Stimulated activated CD4-positive, alpha-beta T cell treated with anti-CD3 and anti-CD28 coated beads, TNF-alpha, amount 100 ng/mL, for 4 hours (primary cell): Measurements from ENCODE around the gene CD151.

Source experiments
- DNase-seq, 3 experiments: peaks; one replicate each; pipeline ENCODE4 v3.0.0-alpha.2; 2020; ENCODE audit warnings: low read depth in 3 of 3

CD151 gene

DNA sequence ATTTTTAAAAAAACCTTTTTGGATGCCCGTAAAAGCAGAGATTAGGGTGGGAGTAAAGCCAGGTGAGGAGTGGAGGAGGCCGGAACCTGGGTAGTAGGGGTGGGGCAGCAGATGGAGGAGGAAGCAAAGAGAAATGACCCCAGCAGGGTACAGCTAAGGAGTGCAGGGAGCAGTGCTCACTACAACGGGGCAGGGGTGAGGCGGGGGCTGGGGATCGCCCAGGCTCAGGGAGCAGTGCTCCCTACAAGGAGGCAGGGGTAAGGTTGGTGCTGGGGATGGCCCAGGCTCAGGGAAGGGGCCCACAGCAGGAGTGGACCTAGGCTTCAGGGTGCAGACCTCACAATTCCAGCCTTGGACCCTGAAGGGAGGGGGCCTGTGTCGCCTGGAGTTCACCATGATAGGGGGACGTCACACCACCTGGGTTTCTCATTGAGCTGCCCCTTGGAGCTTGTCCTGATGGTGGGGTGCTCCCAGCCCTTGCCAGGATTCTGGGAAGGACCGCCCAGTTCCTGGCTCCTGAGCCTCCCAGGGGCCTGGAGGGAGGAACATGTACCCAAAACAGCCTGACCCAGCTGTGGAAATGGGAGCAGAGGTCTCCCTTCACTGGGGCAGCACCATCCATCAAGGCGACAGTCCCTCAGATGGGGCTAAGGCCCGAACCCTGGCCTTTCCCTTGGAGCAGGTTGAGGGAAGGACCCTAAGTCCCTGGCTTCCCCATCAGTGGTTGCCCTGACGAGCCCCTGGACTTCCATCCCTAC lies 16.9 kb upstream of the CD151 start:
- DNase-seq = no peak

DNA sequence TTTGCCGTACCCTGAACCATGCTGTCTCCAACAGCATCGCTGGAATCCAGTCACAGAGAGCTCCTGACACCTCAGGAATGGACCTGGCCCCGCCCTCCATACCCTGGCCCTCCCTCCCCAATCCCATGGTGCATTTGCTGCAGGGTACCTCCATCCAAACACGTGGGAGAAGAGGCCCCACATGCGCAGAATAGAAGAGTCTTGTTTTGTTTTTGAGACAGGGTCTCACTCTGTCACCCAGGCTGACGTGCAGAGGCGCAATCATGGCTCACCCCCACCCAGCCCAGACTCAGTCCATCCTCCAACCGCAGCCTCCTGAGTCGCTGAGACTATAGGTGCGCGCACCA lies 16.3 kb upstream of the CD151 start:
- DNase-seq = no peak

DNA sequence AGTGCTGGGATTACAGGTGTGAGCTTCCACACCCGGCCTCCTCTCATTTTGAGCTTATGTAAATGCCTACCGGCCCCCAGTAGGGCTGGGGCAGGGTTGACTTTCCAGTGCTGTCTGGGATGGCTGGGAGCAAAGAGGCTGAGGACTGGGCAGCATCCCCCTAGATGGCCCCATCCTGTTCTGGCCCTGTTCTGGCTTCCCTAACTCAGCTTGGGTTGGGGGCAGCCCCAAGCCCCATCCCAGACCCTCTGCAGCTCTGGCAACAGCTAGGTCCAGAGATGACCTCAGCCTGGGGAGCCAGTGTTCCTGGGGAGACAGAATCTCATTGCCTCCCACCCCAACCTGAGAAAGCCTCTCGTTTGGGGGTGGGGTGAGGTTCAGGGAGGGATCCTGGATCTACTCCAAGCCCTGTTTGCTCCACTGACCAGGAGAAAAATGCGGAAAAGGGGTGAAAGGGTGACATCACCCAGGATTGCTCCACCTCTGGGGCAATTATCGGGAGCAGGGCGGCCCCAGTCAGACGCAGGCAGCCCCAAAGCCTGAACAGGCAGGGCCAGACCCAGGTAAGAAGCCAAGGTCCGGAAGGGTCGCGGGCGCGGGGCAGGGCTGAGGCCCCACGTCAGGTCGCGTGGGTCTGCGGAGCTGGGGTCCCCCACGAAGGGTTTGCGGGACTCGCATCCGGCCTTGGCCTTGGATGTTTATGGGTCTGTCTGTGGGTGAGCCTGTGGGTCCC lies 14.2 kb upstream of the CD151 start, which contains the start of gene PNPLA2:
Gene PNPLA2, plus strand, starts transcription at position 519 of the 733 bp plus-strand sequence. CDS start 805 bp downstream, outside the sequence.
- DNase-seq = no peak

DNA sequence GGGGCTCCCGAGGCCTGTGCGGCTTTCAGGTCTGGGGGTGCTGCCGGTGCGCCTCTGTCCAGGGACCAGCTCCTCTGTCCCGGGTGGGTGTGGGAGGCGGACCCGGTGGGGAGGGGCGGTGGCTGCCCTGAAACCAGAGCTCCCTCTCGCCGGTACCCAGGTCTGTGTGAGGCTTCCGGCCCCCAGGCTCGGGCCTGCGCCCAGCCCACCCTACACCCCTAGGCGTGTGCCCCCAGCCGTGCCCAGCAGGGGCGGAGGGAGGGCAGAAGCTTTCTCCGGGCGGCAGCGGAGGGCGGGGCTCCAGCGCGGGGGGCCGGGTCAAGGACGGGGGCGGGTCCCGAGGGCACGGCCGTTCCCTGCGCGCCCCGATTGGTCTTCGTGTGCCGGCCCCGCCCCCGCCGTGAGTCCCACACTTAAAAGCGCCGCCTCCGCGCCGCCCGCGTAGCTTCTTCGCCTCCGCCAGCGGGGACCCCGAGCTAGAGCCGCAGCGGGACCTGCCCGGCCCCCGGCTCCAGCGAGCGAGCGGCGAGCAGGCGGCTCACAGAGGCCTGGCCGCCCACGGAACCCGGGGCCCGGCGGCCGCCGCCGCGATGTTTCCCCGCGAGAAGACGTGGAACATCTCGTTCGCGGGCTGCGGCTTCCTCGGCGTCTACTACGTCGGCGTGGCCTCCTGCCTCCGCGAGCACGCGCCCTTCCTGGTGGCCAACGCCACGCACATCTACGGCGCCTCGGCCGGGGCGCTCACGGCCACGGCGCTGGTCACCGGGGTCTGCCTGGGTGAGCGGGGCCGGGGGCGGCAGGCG lies 13.4 kb upstream of the CD151 start:
- DNase-seq = peak; percentile 87 to 92 (median 88)

DNA sequence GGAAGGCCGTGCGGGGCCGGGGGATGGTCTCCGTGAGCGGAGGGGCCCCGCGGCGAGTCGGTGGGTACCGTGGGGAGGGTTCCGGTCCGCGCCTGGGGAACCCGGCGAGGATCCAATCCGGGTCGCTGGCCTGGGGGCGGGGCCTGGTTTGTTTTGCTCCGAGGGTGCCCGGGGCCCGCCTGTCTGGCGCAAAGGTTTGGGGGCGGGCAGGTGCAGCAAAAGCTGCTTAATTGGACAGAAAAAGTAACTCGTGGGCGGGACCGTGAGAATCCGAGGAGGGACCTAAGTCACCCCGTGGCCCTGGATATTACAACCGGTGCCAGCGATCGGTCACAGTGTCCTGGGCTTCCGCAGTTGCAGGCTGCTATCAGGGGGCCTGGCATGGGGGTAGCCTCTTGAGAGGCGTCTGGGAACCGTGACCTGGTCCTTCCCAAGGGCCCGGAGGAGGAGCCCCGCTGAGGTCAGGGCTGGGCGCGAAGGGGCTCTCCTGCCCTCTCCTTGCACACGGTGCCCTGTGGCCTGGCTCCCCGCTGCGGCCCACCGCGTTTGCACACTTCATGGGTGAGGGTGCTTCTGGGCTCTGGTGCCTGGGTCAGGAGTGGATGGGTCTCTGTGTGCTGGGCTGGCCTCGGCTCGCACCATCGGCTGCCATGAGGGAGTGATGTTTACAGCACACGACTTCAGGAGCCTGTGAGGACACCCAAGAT lies 12.7 kb upstream of the CD151 start:
- DNase-seq = peak; percentile 77 to 88 (median 82)

DNA sequence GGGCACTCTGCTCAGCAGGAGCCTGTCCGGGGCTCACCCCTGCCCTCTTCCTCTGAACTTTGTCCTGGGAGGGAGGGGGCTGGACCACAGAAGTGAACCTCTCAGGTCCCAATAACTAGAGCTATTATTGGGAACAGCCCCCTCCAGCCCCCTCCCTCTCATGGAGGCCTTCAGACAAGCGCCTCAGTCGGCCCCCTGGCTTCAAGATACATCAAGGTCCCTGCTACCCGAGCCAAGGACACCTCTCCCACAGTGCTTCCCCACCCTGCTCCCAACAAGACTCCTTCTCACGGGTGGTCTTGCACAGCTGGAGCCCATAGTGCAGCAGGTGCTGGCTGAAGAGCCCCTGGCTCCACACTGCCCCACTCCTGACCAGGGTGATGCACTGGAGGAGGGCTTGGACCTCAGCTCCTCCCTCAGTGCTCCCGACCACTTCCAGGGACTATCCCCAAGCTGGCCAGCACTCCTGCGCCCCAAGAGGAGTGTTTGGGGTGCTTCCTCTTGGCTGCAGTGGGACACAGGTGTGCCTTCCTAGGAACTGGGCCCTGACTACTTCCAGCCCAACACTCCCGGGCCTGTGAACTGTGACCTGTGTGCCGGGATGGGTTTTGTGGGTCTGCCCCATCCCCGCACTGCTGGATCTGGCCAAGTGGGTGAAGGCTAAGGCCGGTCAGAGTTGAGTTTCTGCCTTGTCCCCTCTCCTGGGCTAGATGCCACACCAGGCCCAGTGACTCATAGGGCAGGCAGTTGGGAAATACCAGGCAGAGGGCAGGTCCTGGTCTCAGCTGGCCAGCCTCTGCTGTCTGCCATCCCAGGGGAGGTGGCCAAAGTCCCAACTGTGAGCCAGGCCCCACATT lies 11.9 kb upstream of the CD151 start:
- DNase-seq = no peak

DNA sequence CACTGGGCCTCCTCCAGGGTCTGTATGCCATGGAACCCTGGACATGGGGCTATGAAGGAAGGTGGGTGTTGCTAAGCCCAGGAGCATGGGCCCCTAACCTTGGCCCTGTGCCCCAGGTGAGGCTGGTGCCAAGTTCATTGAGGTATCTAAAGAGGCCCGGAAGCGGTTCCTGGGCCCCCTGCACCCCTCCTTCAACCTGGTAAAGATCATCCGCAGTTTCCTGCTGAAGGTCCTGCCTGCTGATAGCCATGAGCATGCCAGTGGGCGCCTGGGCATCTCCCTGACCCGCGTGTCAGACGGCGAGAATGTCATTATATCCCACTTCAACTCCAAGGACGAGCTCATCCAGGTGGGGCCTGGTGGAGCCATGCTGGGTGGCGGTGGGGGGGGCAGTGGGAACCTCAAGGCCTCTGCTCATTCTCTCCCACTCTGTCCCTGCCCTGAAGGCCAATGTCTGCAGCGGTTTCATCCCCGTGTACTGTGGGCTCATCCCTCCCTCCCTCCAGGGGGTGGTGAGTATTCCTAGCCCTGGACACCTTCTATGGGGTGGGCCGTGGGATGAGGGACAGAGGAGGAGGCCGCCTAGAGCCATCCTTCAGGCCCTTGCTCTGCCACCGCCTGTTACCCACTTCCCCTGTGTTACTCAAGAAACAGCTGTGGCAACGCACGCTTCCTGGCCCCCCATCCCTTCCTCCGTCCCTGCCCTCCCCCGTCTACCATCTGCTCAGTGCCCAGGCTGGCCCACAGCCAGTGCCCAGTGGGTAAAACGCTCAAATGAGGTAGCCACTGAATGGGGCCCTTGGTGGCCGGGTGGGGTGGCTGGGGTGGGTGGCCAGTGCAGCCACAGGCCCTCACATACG lies 11.0 kb upstream of the CD151 start:
- DNase-seq = no peak

DNA sequence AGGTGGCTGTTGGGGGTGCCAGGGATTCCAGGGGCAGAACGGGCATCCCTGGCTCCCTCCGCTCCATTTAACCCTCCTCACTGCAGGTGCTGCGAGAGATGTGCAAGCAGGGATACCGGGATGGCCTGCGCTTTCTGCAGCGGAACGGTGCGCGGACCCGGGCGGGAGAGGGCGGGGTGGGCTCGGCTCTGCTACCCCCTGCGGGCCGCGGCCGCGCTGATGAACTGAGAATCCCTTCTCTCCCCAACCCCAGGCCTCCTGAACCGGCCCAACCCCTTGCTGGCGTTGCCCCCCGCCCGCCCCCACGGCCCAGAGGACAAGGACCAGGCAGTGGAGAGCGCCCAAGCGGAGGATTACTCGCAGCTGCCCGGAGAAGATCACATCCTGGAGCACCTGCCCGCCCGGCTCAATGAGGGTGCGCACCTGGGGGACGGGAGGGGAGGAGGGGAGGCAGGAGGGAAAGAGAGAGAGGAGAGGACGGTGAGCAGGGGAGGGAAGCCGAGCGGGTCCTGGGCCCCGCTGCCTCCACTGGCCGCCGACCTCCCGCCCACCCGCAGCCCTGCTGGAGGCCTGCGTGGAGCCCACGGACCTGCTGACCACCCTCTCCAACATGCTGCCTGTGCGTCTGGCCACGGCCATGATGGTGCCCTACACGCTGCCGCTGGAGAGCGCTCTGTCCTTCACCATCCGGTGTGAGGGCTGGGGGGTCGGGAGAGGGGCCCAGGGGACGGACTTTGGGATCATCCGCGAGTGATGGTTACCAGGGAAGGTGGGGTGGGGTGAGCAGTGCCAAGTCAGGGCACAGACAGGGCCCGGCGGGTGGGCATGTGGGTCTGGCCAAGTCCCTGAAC lies 9.1 kb upstream of the CD151 start:
- no peak for DNase-seq

DNA sequence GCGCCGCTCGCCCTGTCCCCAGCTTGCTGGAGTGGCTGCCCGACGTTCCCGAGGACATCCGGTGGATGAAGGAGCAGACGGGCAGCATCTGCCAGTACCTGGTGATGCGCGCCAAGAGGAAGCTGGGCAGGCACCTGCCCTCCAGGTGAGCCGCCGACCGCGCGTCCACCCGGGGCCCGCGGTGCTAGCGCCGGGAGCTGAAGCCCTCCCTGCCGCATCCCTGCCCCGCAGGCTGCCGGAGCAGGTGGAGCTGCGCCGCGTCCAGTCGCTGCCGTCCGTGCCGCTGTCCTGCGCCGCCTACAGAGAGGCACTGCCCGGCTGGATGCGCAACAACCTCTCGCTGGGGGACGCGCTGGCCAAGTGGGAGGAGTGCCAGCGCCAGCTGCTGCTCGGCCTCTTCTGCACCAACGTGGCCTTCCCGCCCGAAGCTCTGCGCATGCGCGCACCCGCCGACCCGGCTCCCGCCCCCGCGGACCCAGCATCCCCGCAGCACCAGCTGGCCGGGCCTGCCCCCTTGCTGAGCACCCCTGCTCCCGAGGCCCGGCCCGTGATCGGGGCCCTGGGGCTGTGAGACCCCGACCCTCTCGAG lies 8.4 kb upstream of the CD151 start:
- DNase-seq = no peak

DNA sequence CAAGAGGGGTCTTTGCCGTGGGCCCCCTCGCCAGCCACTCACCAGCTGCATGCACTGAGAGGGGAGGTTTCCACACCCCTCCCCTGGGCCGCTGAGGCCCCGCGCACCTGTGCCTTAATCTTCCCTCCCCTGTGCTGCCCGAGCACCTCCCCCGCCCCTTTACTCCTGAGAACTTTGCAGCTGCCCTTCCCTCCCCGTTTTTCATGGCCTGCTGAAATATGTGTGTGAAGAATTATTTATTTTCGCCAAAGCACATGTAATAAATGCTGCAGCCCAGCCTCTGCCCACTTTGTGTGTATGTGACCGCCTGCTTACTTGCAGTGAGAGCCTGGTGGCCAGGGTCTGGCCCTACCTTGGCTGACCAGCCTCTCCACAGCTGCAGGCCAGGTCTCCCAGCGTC lies 7.8 kb upstream of the CD151 start:
- no peak for DNase-seq

DNA sequence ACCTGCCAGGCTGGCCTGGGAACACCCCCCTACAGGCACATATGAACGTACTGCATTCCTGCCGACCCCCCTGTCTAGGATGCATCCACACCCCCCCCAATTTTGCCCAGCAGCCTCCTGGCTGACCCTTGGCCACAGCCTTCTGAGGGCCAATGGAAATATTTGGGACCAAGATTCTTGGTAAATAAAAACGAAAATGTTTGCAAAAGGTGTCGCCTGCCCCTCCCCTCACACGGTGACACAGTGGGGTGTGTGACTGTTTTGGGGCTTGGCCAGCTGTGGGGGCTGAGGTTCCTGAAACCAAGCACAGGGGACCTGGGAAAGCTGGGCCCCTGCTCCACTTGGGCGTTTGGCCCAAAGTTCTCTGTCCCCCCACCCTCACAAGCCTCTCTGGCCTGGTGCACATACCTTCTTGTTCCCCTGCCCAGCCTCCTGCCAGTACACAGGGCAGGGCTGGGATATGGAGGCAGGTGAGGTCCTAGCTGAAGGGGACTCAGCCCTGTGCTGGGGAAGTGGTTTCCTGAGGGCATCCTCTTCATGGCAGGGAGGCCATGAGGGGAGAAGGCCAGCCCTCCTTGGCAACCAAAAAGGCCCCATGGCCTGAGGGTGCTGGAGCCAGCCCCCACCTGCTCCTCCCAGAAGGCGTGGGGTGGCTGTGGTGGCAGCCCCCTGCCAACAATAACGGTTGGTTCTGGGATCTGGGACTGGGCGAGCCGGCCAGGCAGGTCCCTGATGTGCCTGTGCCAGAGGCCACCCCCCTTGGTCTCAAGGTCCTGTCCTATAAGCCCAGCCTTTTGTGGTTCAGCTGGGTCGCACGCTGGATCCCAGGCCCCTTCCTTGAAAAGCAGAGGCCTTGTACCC lies 7.2 kb upstream of the CD151 start:
- DNase-seq = no peak

DNA sequence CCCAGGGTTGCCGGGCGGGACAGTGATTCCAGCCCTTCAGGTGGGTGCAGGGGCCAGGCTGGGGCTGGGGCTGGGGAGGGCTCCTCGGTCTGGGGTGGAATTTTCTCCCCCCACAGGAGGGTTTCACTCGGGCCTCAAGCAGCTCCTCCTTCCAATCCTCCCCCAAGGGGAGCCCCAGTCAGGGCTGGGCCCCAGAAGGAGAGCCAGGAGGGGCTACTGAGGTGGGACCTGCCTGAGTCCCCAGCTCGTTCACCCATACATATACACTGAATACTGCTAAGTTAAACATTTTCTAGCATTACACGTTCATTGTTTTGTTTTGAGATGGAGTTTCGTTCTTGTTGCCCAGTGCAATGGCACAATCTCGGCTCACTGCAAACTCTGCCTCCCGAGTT lies 6.5 kb upstream of the CD151 start:
- DNase-seq = no peak

DNA sequence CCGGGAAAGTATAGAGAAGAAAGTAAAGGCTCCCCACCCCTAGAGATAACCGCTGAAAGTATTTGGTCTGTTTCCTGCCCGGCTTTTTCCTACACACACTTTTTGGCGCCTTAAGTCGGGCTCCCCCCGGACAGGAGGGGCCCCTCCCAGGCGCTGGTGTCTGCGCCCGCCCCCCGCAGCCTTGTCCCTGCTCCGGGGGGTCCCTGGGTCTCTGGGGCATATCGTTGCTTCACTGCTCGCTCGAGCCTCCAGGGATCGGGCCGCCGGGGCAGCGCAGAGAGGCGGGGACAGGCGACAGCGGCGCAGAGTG lies 6.0 kb upstream of the CD151 start:
- DNase-seq = no peak

DNA sequence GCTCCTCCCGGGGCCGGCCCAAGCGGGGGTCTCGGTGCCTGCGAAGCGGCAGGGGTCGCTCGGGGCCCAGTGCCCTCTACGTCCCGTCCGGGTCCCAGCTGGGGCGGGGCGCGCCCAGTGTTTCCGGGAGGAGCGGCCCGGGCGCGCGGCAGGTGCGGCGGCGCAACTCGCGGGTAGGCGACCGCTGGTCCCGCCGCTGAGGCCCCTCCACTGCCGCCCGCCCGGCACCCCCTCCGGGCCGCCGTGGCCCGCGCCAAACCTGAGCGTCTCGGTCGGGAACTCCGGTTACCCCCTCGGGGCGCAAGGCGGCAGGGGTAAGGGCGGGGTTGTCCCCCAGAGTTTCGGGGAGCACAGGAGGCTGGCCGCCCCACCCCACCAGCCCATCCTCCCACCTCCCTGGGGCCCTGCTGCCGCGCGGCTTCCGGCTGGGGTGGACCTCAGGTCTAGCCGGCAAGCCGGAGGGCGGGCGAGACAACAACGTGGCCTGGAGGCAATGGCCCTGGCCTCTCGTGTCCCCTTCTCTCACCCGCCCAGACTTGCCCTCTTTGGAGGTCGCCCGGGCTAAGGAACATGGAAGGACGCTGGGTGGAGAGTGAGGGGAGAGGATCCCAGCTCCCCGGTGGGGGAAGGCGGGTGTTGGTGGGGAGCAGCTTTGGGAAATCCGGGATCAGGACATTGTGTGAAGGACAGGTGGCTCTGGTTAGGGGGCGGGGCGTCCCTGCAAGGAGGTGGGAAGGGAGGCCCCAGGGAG lies 5.4 kb upstream of the CD151 start:
- no peak for DNase-seq

DNA sequence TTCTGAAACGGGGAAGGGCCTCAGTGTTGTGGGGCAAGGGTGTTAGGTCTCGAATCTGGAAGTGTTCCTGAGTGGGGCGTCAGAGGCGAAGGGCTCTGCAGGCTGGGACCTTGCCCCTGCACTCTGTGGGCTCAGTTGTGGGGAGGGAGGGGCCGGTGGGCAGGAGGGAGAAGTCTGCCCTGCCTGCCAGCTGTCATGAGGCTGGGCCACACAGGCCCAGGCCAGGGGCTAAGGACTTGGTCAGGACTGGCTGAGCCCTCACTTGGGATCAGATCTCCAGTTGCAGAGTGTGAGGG lies 4.9 kb upstream of the CD151 start, which contains the start of gene CRACR2B:
Gene CRACR2B, plus strand, starts transcription at position 23 of the 296 bp plus-strand sequence. CDS start 689 bp downstream, outside the sequence.
- no peak for DNase-seq

DNA sequence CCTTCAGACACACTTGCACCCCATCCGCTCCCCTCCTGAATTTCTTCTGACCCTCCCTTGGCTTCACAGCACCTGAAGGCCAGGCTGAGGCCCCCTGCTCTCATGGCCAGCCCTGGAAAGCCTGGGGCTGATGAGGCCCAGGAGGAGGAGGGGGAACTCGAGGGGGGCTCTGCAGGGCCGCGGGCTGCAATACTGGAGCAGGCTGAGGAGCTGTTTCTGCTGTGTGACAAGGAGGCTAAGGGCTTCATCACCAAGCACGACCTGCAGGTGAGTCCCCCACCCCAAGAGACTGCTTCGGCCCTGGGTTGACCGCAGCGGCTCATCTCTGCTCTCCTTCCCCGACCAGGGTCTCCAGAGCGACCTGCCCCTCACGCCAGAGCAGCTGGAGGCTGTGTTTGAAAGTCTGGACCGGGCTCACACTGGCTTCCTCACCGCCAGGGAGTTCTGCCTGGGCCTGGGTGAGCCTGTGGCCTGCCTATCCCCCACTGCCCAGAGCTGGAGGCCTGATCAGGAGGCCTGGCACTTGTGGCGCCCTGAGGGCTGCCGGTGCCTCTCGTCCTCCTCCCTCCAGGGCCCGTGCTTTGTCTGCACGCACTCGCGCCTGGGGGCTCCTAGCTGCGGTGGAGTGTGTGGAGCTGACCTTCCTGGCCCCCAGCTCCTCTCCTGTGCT lies 4.1 kb upstream of the CD151 start:
- DNase-seq = no peak
